GM23338 (cell line): ENCODE data around the gene TFDP1.

ENCODE experiments used
- EZH2 ChIP-seq: fragments of 200-600 bp; sonication (generic); IDR thresholded peaks from one replicate; pipeline ENCODE4 v1.8.0; 2017; ENCODE audit warnings: antibody characterized with exemption, mild to moderate bottlenecking, low read depth; ENCODE audit not compliant: unreplicated experiment
- EZH2phosphoT487 ChIP-seq: fragments of 200-600 bp; sonication (generic); IDR thresholded peaks from one replicate; pipeline ENCODE4 v1.8.1; 2018; ENCODE audit warnings: antibody characterized with exemption; ENCODE audit not compliant: unreplicated experiment
- JUNB ChIP-seq: IDR thresholded peaks from one replicate; pipeline ENCODE4 v1.6.1; 2016; ENCODE audit warnings: antibody characterized with exemption; ENCODE audit not compliant: unreplicated experiment
- POLR2AphosphoS5 ChIP-seq: IDR thresholded peaks from 2 replicates; pipeline ENCODE4 v1.6.1; 2016; ENCODE audit warnings: antibody characterized with exemption, low read depth
- TF ChIP-seq, protein P1 (sequence below), 2 experiments: fragments of 200-600 bp in 1 of 2; sonication (generic) in 1 of 2; conservative IDR thresholded peaks; 2 replicates each; pipeline versions ENCODE4 v1.5.1 to v1.6.1; 2016 to 2017; ENCODE audit warnings: antibody characterized with exemption in 2 of 2, low read depth in 2 of 2, mild to moderate bottlenecking in 2 of 2, moderate library complexity in 1 of 2

DNA sequence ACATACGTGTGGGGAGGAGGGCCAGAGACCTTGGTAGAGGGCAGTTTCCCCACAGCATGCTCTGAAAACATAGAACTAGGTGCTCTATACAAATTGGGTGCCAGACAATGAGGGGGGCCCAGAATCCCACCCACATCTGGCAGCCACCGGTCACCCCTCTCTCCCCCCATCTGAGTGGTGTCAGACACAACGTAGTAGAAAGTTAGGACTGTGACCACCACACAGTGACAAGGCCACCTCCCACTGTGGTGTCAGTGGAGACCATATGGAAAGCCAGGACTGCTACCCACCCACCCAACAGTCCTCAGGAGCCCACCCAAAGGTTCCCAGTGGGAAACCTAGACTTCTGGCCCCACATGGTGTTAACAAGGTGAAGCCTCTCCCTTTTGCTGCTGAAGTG is 75.5 kb downstream of the TFDP1 start:
- TF ChIP-seq, protein P1, sequence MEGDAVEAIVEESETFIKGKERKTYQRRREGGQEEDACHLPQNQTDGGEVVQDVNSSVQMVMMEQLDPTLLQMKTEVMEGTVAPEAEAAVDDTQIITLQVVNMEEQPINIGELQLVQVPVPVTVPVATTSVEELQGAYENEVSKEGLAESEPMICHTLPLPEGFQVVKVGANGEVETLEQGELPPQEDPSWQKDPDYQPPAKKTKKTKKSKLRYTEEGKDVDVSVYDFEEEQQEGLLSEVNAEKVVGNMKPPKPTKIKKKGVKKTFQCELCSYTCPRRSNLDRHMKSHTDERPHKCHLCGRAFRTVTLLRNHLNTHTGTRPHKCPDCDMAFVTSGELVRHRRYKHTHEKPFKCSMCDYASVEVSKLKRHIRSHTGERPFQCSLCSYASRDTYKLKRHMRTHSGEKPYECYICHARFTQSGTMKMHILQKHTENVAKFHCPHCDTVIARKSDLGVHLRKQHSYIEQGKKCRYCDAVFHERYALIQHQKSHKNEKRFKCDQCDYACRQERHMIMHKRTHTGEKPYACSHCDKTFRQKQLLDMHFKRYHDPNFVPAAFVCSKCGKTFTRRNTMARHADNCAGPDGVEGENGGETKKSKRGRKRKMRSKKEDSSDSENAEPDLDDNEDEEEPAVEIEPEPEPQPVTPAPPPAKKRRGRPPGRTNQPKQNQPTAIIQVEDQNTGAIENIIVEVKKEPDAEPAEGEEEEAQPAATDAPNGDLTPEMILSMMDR (conservative IDR thresholded peaks at IDR 0.05; ENCODE audit: low read depth in 2 of 2), result no peak
- TF ChIP-seq EZH2 (no peak), POLR2AphosphoS5 (no peak), JUNB (no peak), EZH2phosphoT487 (no peak)
